Measurements from ENCODE around the gene DNAJC5. TPM values are rescaled to one million over a fixed set of nuclear protein-coding genes. Genes with fewer than 3 reads are reported as not detected.

Gene DNAJC5
- total RNA-seq, 1 experiment from 2014 or later, result 44.9 TPM

DNA sequence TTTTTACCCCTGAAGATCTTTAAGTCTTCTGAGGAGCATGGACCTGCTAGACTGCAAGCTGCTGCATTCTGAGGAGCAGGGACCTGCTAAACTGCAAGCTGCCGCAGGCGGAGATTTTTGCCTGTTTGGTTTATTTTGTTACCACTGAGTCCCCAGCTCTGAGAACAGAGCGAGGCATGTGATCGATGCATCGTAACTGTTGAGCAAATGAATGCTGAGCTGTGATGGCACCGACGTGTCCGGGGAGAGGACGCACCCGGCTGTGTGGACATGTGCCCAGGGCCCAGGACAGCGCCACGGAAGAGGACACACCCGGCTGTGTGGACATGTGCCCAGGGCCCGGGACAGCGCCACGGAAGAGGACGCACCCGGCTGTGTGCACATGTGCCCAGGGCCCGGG, 24.2 kb downstream of the DNAJC5 start:
- Histone ChIP-seq H3K36me3 (ENCODE audit: insufficient read depth, low read length, poor library complexity, severe bottlenecking) (no peaks in the 10 kb centered on the region), H3K4me3 (ENCODE audit: low read depth, low read length, poor library complexity, severe bottlenecking) (no peak overlapping the region), H3K27me3 (replicated peaks; ENCODE audit: insufficient read depth, low read depth, low read length, poor library complexity) (no peaks in the 10 kb centered on the region), H3K4me1 (ENCODE audit: insufficient read depth, low read length, poor library complexity, severe bottlenecking) (no peaks in the 10 kb centered on the region), H3K27ac (ENCODE audit: low read depth, low read length, poor library complexity, severe bottlenecking) (no peak overlapping the region), H3K9me3 (ENCODE audit: low read depth, low read length, poor library complexity, severe bottlenecking) (peaks cover 5% of the 10 kb centered on the region)
- POLR2A ChIA-PET (ENCODE audit: low non-redundant PET), result no interaction called here
- no TSS peak for BruUV-seq (replicated peaks)
- CTCF ChIA-PET, result no interaction called here
- no peak for DNase-seq (ENCODE audit: low spot score)
- intact Hi-C loops (cut with micrococcal nuclease; ENCODE audit: unreplicated experiment), result no loop called here
- TF ChIP-seq CTCF (conservative IDR thresholded peaks at IDR 0.05; ENCODE audit: low read depth, low read length) (no peak), EZH2 (IDR thresholded peaks at IDR 0.05; ENCODE audit: borderline replicate concordance, low read depth, low read length, poor library complexity, severe bottlenecking) (no peak)

- intact Hi-C loops (cut with micrococcal nuclease; ENCODE audit: unreplicated experiment), result no loop called here
- Histone ChIP-seq H3K9me3 (ENCODE audit: low read depth, low read length, poor library complexity, severe bottlenecking) (peaks cover 5% of the 10 kb centered on the region), H3K27me3 (replicated peaks; ENCODE audit: insufficient read depth, low read depth, low read length, poor library complexity) (no peaks in the 10 kb centered on the region), H3K4me1 (ENCODE audit: insufficient read depth, low read length, poor library complexity, severe bottlenecking) (no peaks in the 10 kb centered on the region), H3K27ac (ENCODE audit: low read depth, low read length, poor library complexity, severe bottlenecking) (no peak overlapping the region), H3K4me3 (ENCODE audit: low read depth, low read length, poor library complexity, severe bottlenecking) (no peak overlapping the region), H3K36me3 (ENCODE audit: insufficient read depth, low read length, poor library complexity, severe bottlenecking) (no peaks in the 10 kb centered on the region)
- no TSS peak for BruUV-seq (replicated peaks)
- no peak for DNase-seq (ENCODE audit: low spot score)
- POLR2A ChIA-PET (ENCODE audit: low non-redundant PET), result no interaction called here
- CTCF ChIA-PET, result no interaction called here
- no peak for TF ChIP-seq CTCF (conservative IDR thresholded peaks at IDR 0.05; ENCODE audit: low read depth, low read length)
- TF ChIP-seq EZH2 (IDR thresholded peaks at IDR 0.05; ENCODE audit: borderline replicate concordance, low read depth, low read length, poor library complexity, severe bottlenecking), result no peak
These were observed 25.3 kb downstream of the DNAJC5 start for GRCh38 chr20:63920226-63920625.

GRCh38 chr20:63923651-63924050, 28.7 kb downstream of the DNAJC5 start:
- ChIA-PET CTCF (no interaction called here), POLR2A (ENCODE audit: low non-redundant PET) (no interaction called here)
- TF ChIP-seq CTCF (conservative IDR thresholded peaks at IDR 0.05; ENCODE audit: low read depth, low read length), result no peak
- H3K9me3 ChIP-seq (ENCODE audit: low read depth, low read length, poor library complexity, severe bottlenecking), result no peaks in the 10 kb centered on the region
- H3K27me3 ChIP-seq (replicated peaks; ENCODE audit: insufficient read depth, low read depth, low read length, poor library complexity), result no peaks in the 10 kb centered on the region
- intact Hi-C loops (cut with micrococcal nuclease; ENCODE audit: unreplicated experiment), result no loop called here
- H3K4me3 ChIP-seq (ENCODE audit: low read depth, low read length, poor library complexity, severe bottlenecking), result no peak overlapping the region
- peaks cover 9% of the 10 kb centered on the region for H3K36me3 ChIP-seq (ENCODE audit: insufficient read depth, low read length, poor library complexity, severe bottlenecking)
- no peak for DNase-seq (ENCODE audit: low spot score)
- BruUV-seq (replicated peaks), result no TSS peak
- no peaks in the 10 kb centered on the region for H3K4me1 ChIP-seq (ENCODE audit: insufficient read depth, low read length, poor library complexity, severe bottlenecking)
- H3K27ac ChIP-seq (ENCODE audit: low read depth, low read length, poor library complexity, severe bottlenecking), result no peak overlapping the region

Data from A673 (cell line).